Vagina (tissue), 2 donors: ENCODE measurements around the gene A1CF. TPM values are rescaled to one million over a fixed set of nuclear protein-coding genes. Genes with fewer than 3 reads are reported as not detected.
"Not testable (repeated sequence)": the region's sequence is repeated elsewhere in the genome, so short reads cannot be mapped to it uniquely, and the experiment has no call there.

Experiments
- DNase-seq, 2 donors: peaks; one replicate each; pipeline ENCODE4 v3.0.0-alpha.2; 2017; ENCODE audit errors: extremely low spot score in 2 of 2
- H3K27ac ChIP-seq: fragments of 200-600 bp; sonication (generic); one replicate; pipeline ENCODE4 v1.5.1; 2019
- H3K27me3 ChIP-seq: fragments of 200-600 bp; sonication (generic); one replicate; pipeline ENCODE4 v1.5.1; 2019
- H3K36me3 ChIP-seq, 2 donors: fragments of 200-600 bp; sonication (generic); one replicate each; pipeline ENCODE4 v1.5.1; 2017 to 2019
- H3K4me1 ChIP-seq: fragments of 200-600 bp; sonication (generic); one replicate; pipeline ENCODE4 v1.5.1; 2019
- H3K4me3 ChIP-seq, 2 donors: fragments of 200-600 bp; sonication (generic); 1 replicate in 1 of 2; 2 replicates in 1 of 2; pipeline ENCODE4 v1.5.1; 2016 to 2019
- H3K9me3 ChIP-seq: fragments of 200-600 bp; sonication (generic); one replicate; pipeline ENCODE4 v1.5.1; 2019
- CTCF ChIP-seq, 3 experiments: fragments of 450-650 bp in 2 of 3; fragments of 200-600 bp in 1 of 3; sonication (generic) in 1 of 3; IDR thresholded peaks; one replicate each; pipeline ENCODE4 v1.5.1; 2017 to 2019; ENCODE audit warnings: antibody characterized with exemption in 3 of 3, mild to moderate bottlenecking in 2 of 3, moderate library complexity in 2 of 3
- POLR2A ChIP-seq, 2 donors: fragments of 450-650 bp; IDR thresholded peaks; one replicate each; pipeline ENCODE4 v1.6.1; 2017; ENCODE audit warnings: antibody characterized with exemption in 2 of 2, mild to moderate bottlenecking in 2 of 2, moderate library complexity in 2 of 2
- POLR2AphosphoS5 ChIP-seq, 2 donors: sonication (generic); formaldehyde crosslinking; IDR thresholded peaks; one replicate each; pipeline ENCODE4 v1.9.0; 2017; ENCODE audit warnings: antibody characterized with exemption in 2 of 2, mild to moderate bottlenecking in 2 of 2, low read depth in 1 of 2; ENCODE audit not compliant: insufficient read depth in 1 of 2
- intact Hi-C: fragments of 100-400 bp; cut with DNase I; formaldehyde crosslinking; loops from one replicate; pipeline ENCODE4 v1.15.1; 2023
- total RNA-seq: library from RNA; depleted of rRNA; stranded (reverse); fragments of >200 nt; gene quantifications from one replicate; pipeline ENCODE4 v1.2.3, GENCODE V29; 2016

A1CF gene
- total RNA-seq, 1 donor from 2014 or later, result not detected

- Histone ChIP-seq H3K27me3 (no peaks in the 10 kb centered on the region), H3K4me3 (no peak overlapping the region), H3K4me1 (no peaks in the 10 kb centered on the region), H3K36me3 (no peaks in the 10 kb centered on the region), H3K27ac (no peak overlapping the region), H3K9me3 (no peaks in the 10 kb centered on the region)
- intact Hi-C loops, result no loop called here
- TF ChIP-seq POLR2AphosphoS5 (IDR thresholded peaks at IDR 0.05; ENCODE audit: insufficient read depth in 1 of 2, low read depth in 1 of 2), result no peak
- no peak for TF ChIP-seq CTCF (IDR thresholded peaks at IDR 0.05)
- no peak for TF ChIP-seq POLR2A (IDR thresholded peaks at IDR 0.05)
- DNase-seq, result no peak
Measured at GRCh38 chr10:50883629-50884028, 1.8 kb downstream of the A1CF start.

GRCh38 chr10:50882540-50882983 is 2.9 kb downstream of the A1CF start:
- no peak for DNase-seq
- H3K4me1 ChIP-seq, result no peaks in the 10 kb centered on the region
- intact Hi-C loops, result no loop called here
- H3K36me3 ChIP-seq, result no peaks in the 10 kb centered on the region
- no peak overlapping the region for H3K4me3 ChIP-seq
- no peak for TF ChIP-seq POLR2AphosphoS5 (IDR thresholded peaks at IDR 0.05; ENCODE audit: insufficient read depth in 1 of 2, low read depth in 1 of 2)
- no peak for TF ChIP-seq POLR2A (IDR thresholded peaks at IDR 0.05)
- no peak for TF ChIP-seq CTCF (IDR thresholded peaks at IDR 0.05)
- H3K9me3 ChIP-seq, result no peaks in the 10 kb centered on the region
- no peaks in the 10 kb centered on the region for H3K27me3 ChIP-seq
- H3K27ac ChIP-seq, result no peak overlapping the region

- H3K36me3 ChIP-seq, H3K27ac ChIP-seq, H3K9me3 ChIP-seq, H3K27me3 ChIP-seq, H3K4me1 ChIP-seq, intact Hi-C loops, H3K4me3 ChIP-seq, DNase-seq: not testable (repeated sequence)
Measured at GRCh38 chr10:50881046-50881445, 4.4 kb downstream of the A1CF start.

- Histone ChIP-seq H3K27me3 (no peaks in the 10 kb centered on the region), H3K36me3 (no peaks in the 10 kb centered on the region), H3K9me3 (no peaks in the 10 kb centered on the region), H3K4me1 (no peaks in the 10 kb centered on the region), H3K27ac (no peak overlapping the region), H3K4me3 (no peak overlapping the region)
- no peak for DNase-seq
- intact Hi-C loops, result no loop called here
- TF ChIP-seq POLR2A (IDR thresholded peaks at IDR 0.05) (no peak), CTCF (IDR thresholded peaks at IDR 0.05) (no peak), POLR2AphosphoS5 (IDR thresholded peaks at IDR 0.05; ENCODE audit: insufficient read depth in 1 of 2, low read depth in 1 of 2) (no peak)
Measured at GRCh38 chr10:50876429-50876828, 9.0 kb downstream of the A1CF start.

- DNase-seq, result no peak
- Histone ChIP-seq H3K36me3 (no peaks in the 10 kb centered on the region), H3K9me3 (no peaks in the 10 kb centered on the region), H3K27me3 (no peaks in the 10 kb centered on the region), H3K4me3 (no peak overlapping the region), H3K27ac (no peak overlapping the region), H3K4me1 (no peaks in the 10 kb centered on the region)
- intact Hi-C loops, result loop anchor here (5.0 kb wide), 1 partner anchor 1267 kb away; no protein-coding TSS in a partner anchor
- no peak for TF ChIP-seq CTCF (IDR thresholded peaks at IDR 0.05)
- no peak for TF ChIP-seq POLR2AphosphoS5 (IDR thresholded peaks at IDR 0.05; ENCODE audit: insufficient read depth in 1 of 2, low read depth in 1 of 2)
Measured at GRCh38 chr10:50874723-50875122, 10.7 kb downstream of the A1CF start.

- Histone ChIP-seq H3K36me3 (no peaks in the 10 kb centered on the region), H3K9me3 (no peaks in the 10 kb centered on the region), H3K27ac (no peak overlapping the region), H3K4me1 (no peaks in the 10 kb centered on the region), H3K4me3 (no peak overlapping the region), H3K27me3 (no peaks in the 10 kb centered on the region)
- intact Hi-C loops, result no loop called here
- DNase-seq, result no peak
- TF ChIP-seq POLR2AphosphoS5 (IDR thresholded peaks at IDR 0.05; ENCODE audit: insufficient read depth in 1 of 2, low read depth in 1 of 2) (no peak), CTCF (IDR thresholded peaks at IDR 0.05) (no peak), POLR2A (IDR thresholded peaks at IDR 0.05) (no peak)
Measured at GRCh38 chr10:50866317-50866716, 19.1 kb downstream of the A1CF start.
